HepG2 (cell line): ENCODE measurements around the gene ETNK1. TPM values are rescaled to one million over a fixed set of nuclear protein-coding genes. Genes with fewer than 3 reads are reported as not detected.

Experiments
- ATAC-seq: fragments of 200-7000 bp; cut with Tn5 transposase; 3 replicates; pipeline ENCODE4 v1.9.1; 2020; ENCODE audit warnings: mild to moderate bottlenecking, moderate library complexity
- BruUV-seq: library from RNA; stranded (reverse); fragments of 400-500 nt; replicated peaks from 2 replicates; lab custom pipeline; 2021; lab: Mats Ljungman, UMichigan
- CTCF ChIA-PET: fragments of 300-600 bp; formaldehyde crosslinking; extraction: SDS; loops from one replicate; lab custom pipeline; 2021; ENCODE audit warnings: low total read pairs, inconsistent platforms, low intra/inter-chr PET ratio; lab: Yijun Ruan, JAX
- POLR2A ChIA-PET: fragments of 350-600 bp; sonication (Branson Sonifier 250); formaldehyde crosslinking; loops from one replicate; lab custom pipeline; 2020; ENCODE audit warnings: antibody characterized with exemption, inconsistent platforms; lab: Yijun Ruan, JAX
- DNase-seq: peaks from one replicate; pipeline ENCODE4 v3.0.0-alpha.2; 2015; ENCODE audit warnings: low spot score
- FAIRE-seq: peaks from 3 replicates; lab custom pipeline; 2011; peaks lifted over from hg19 to GRCh38; lab: Jason Lieb, UNC
- H2AFZ ChIP-seq: one replicate; pipeline ENCODE4 v1.6.1; 2011; ENCODE audit warnings: low read length, inconsistent platforms
- H3K27ac ChIP-seq: fragments of 300-600 bp; 3 replicates; pipeline ENCODE4 v1.8.0; 2011; ENCODE audit warnings: mixed run types, mild to moderate bottlenecking, mixed read lengths, low read length, inconsistent platforms; ENCODE audit not compliant: insufficient read depth; ENCODE audit errors: extremely low read length
- H3K27me3 ChIP-seq, 2 experiments: fragments of 200-600 bp in 1 of 2; 2 replicates in 1 of 2; 3 replicates in 1 of 2; pipeline versions ENCODE4 v1.6.0 to v1.8.0; 2011; ENCODE audit warnings: low read length in 2 of 2, mild to moderate bottlenecking in 2 of 2, moderate library complexity in 2 of 2, inconsistent platforms in 1 of 2; ENCODE audit not compliant: insufficient read depth in 2 of 2, control insufficient read depth in 1 of 2
- H3K36me3 ChIP-seq, 2 experiments: fragments of 200-600 bp in 1 of 2; replicated peaks in 1 of 2; 2 replicates in 1 of 2; 3 replicates in 1 of 2; pipeline versions ENCODE4 v1.5.1 to v1.8.0; 2011; ENCODE audit warnings: low read length in 2 of 2, inconsistent platforms in 1 of 2; ENCODE audit not compliant: insufficient read depth in 2 of 2, control insufficient read depth in 1 of 2
- H3K4me1 ChIP-seq: 2 replicates; pipeline ENCODE4 v1.5.1; 2012; ENCODE audit warnings: low read length, inconsistent platforms; ENCODE audit not compliant: insufficient read depth
- H3K4me2 ChIP-seq: 2 replicates; pipeline ENCODE4 v1.6.0; 2011; ENCODE audit warnings: low read depth, low read length, inconsistent platforms
- H3K4me3 ChIP-seq, 3 experiments: fragments of 200-600 bp in 1 of 3; sonication (generic), shearing (Covaris generic) in 1 of 3; replicated peaks in 1 of 3; 2 replicates each; pipeline ENCODE4 v1.5.1; 2011 to 2016; ENCODE audit warnings: low read length in 3 of 3, inconsistent platforms in 2 of 3, low read depth in 2 of 3, mild to moderate bottlenecking in 2 of 3, control low read depth in 1 of 3, mixed read lengths in 1 of 3; ENCODE audit not compliant: insufficient read depth in 1 of 3
- H3K79me2 ChIP-seq: one replicate; pipeline ENCODE4 v1.6.1; 2011; ENCODE audit warnings: low read length, inconsistent platforms; ENCODE audit not compliant: insufficient read depth
- H3K9ac ChIP-seq: 2 replicates; pipeline ENCODE4 v1.6.0; 2011; ENCODE audit warnings: mild to moderate bottlenecking, low read depth, low read length, inconsistent platforms; ENCODE audit not compliant: insufficient read depth
- H3K9me3 ChIP-seq: 2 replicates; pipeline ENCODE4 v1.5.1; 2012; ENCODE audit warnings: mild to moderate bottlenecking, low read length
- H4K20me1 ChIP-seq: 2 replicates; pipeline ENCODE4 v1.6.0; 2011; ENCODE audit warnings: inconsistent platforms, mild to moderate bottlenecking, low read length, moderate library complexity; ENCODE audit not compliant: insufficient read depth
- CCAR2 ChIP-seq: fragments of 200-400 bp; formaldehyde crosslinking; optimal IDR thresholded peaks from 2 replicates; pipeline ENCODE3; 2018; ENCODE audit warnings: low read depth, mild to moderate bottlenecking, low read length, moderate library complexity
- FOSL1 ChIP-seq: sonication (generic); formaldehyde crosslinking; IDR thresholded peaks from 2 replicates; pipeline ENCODE4 v1.9.0; 2021; ENCODE audit warnings: missing genetic modification reagents, borderline replicate concordance
- GPN1 ChIP-seq: sonication (generic); formaldehyde crosslinking; IDR thresholded peaks from 2 replicates; pipeline ENCODE4 v1.5.1; 2020; ENCODE audit warnings: missing genetic modification reagents, borderline replicate concordance
- RFX1 ChIP-seq: fragments of 450-650 bp; IDR thresholded peaks from 2 replicates; pipeline ENCODE4 v1.6.1; 2017
- SP4 ChIP-seq: sonication (generic); formaldehyde crosslinking; IDR thresholded peaks from 2 replicates; pipeline ENCODE4 v1.8.1; 2023; ENCODE audit warnings: mild to moderate bottlenecking, missing genetic modification reagents
- TAF1 ChIP-seq: sonication (generic); formaldehyde crosslinking; IDR thresholded peaks from 2 replicates; pipeline ENCODE4 v1.4.0; 2020; ENCODE audit warnings: missing genetic modification reagents
- ZBTB20 ChIP-seq: sonication (generic); formaldehyde crosslinking; IDR thresholded peaks from 2 replicates; pipeline ENCODE4 v1.8.1; 2023; ENCODE audit warnings: missing genetic modification reagents, low read depth, mild to moderate bottlenecking, borderline replicate concordance
- ZIK1 ChIP-seq: sonication (generic); formaldehyde crosslinking; IDR thresholded peaks from 2 replicates; pipeline ENCODE4 v1.5.0; 2020; ENCODE audit warnings: mild to moderate bottlenecking, low read depth, missing genetic modification reagents, borderline replicate concordance
- ZNF10 ChIP-seq: sonication (generic); formaldehyde crosslinking; IDR thresholded peaks from 2 replicates; pipeline ENCODE4 v1.4.0; 2020; ENCODE audit warnings: mild to moderate bottlenecking, low read depth, missing genetic modification reagents, borderline replicate concordance
- ZNF34 ChIP-seq: sonication (generic); formaldehyde crosslinking; IDR thresholded peaks from 2 replicates; pipeline ENCODE4 v1.4.0; 2020; ENCODE audit warnings: mild to moderate bottlenecking, missing genetic modification reagents, borderline replicate concordance
- ZNF549 ChIP-seq: sonication (generic); formaldehyde crosslinking; IDR thresholded peaks from 2 replicates; pipeline ENCODE4 v1.5.0; 2020; ENCODE audit warnings: missing genetic modification reagents
- ZNF678 ChIP-seq: sonication (generic); formaldehyde crosslinking; IDR thresholded peaks from 2 replicates; pipeline ENCODE4 v1.4.0; 2020; ENCODE audit warnings: mild to moderate bottlenecking, missing genetic modification reagents
- ZNF746 ChIP-seq: sonication (generic); formaldehyde crosslinking; IDR thresholded peaks from 2 replicates; pipeline ENCODE4 v1.8.0; 2022; ENCODE audit warnings: mild to moderate bottlenecking, missing genetic modification reagents
- ZNF747 ChIP-seq: sonication (generic); formaldehyde crosslinking; IDR thresholded peaks from 2 replicates; pipeline ENCODE4 v1.8.1; 2023; ENCODE audit warnings: missing genetic modification reagents, mild to moderate bottlenecking, borderline replicate concordance
- WGBS: methylation state at CpG from one replicate; pipeline ENCODE4 v1.1.6; 2017; ENCODE audit warnings: low lambda C conversion rate; 5-methylcytosine and 5-hydroxymethylcytosine counted together
- in situ Hi-C: cut with HindIII; loops from 2 replicates; pipeline ENCODE4 v1.10.0; 2017; ENCODE audit warnings: low pct_unique_long_range_greater_than_20kb; ENCODE audit not compliant: extremely low pct_ligation_motif_present
- intact Hi-C: fragments of 100-400 bp; cut with micrococcal nuclease; formaldehyde crosslinking; loops from one replicate; pipeline ENCODE4 v1.10.0; 2022; ENCODE audit not compliant: unreplicated experiment
- polyA plus RNA-seq, 8 experiments: library from polyadenylated mRNA; depleted of rRNA in 3 of 8; stranded (reverse) in 7 of 8; unstranded in 1 of 8; fragments of >200 nt; fragmentation: Illumina TruSeq in 4 of 8; extraction: Trizol in 4 of 8; gene quantifications; 2 replicates each; pipeline versions ENCODE4 v1.2.1 to v1.2.3, GENCODE V29; 2011 to 2016; ENCODE audit warnings: low read depth in 4 of 8, missing spikeins in 1 of 8, mixed read lengths in 1 of 8; ENCODE audit not compliant: insufficient read depth in 1 of 8
- total RNA-seq, 5 experiments: library from RNA; depleted of rRNA; stranded (reverse); fragments of >200 nt; fragmentation: Illumina TruSeq; extraction: Trizol; gene quantifications; 2 replicates each; pipeline ENCODE4 v1.2.3, GENCODE V29; 2016; ENCODE audit warnings: low read depth in 1 of 5
- TF ChIP-seq, protein P1 (sequence below): sonication (generic); formaldehyde crosslinking; IDR thresholded peaks from 2 replicates; pipeline ENCODE4 v1.5.0; 2020; ENCODE audit warnings: missing genetic modification reagents, mild to moderate bottlenecking, borderline replicate concordance
- TF ChIP-seq, protein P2 (sequence below): sonication (generic); formaldehyde crosslinking; IDR thresholded peaks from 2 replicates; pipeline ENCODE4 v1.8.0; 2022; ENCODE audit warnings: missing genetic modification reagents, low read depth, mild to moderate bottlenecking, borderline replicate concordance
- TF ChIP-seq, protein P3 (sequence below): sonication (generic); formaldehyde crosslinking; IDR thresholded peaks from 2 replicates; pipeline ENCODE4 v1.5.0; 2020; ENCODE audit warnings: mild to moderate bottlenecking, missing genetic modification reagents, borderline replicate concordance

Gene ETNK1
- total and polyA plus RNA-seq, 2 of the 13 experiments (the other 11 are each of a cell fraction or from before 2014, with no cell fraction given) = 14.4 to 55.7 TPM

DNA sequence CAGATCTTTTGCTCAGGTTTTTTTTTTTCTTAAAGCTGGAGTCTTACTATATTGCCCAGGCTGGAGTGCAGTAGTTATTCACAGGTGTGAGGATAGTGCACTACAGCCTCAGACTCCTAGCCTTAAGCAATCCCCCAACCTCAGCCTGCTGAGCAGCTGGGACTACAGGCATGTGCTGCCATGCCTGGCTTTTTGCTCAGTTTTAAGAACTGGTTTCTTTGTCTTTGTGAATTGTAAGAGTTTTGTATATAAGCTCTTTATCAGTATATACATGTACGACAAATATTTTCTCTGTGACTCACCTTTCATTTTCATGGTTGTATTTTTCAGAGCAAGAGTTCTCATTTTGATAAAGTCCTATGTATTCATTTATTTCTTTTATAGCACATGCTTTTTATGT lies 47.3 kb upstream of the ETNK1 start:
- POLR2A ChIA-PET = no interaction called here
- in situ Hi-C loops = no loop called here

More for the DNA sequence above, 47.3 kb upstream of the ETNK1 start:
- no TSS peak for BruUV-seq
- Histone ChIP-seq H3K36me3 (no peaks in the 10 kb centered on the region), H3K27ac (no peak overlapping the region), H3K4me1 (no peaks in the 10 kb centered on the region), H3K4me2 (no peak overlapping the region), H3K27me3 (no peaks in the 10 kb centered on the region; a peak in 1 of 5 replicates), H4K20me1 (no peaks in the 10 kb centered on the region), H3K4me3 (no peak overlapping the region), H3K79me2 (no peaks in the 10 kb centered on the region), H3K9ac (no peak overlapping the region), H2AFZ (no peak overlapping the region), H3K9me3 (no peaks in the 10 kb centered on the region)
- FAIRE-seq = no peak
- CTCF ChIA-PET = no interaction called here
- DNase-seq = no peak
- ATAC-seq = no peak
- TF ChIP-seq FOSL1 (CRISPR knock-in tag) (no peak), ZNF549 (CRISPR knock-in tag) (no peak), ZNF678 (CRISPR knock-in tag) (no peak), ZNF747 (CRISPR knock-in tag) (no peak), ZBTB20 (no peak), ZIK1 (CRISPR knock-in tag) (no peak), GPN1 (CRISPR knock-in tag) (no peak), ZNF10 (CRISPR knock-in tag) (no peak), TAF1 (CRISPR knock-in tag) (no peak), RFX1 (no peak), SP4 (CRISPR knock-in tag) (no peak), CCAR2 (no peak), ZNF34 (CRISPR knock-in tag) (no peak), ZNF746 (no peak)
- TF ChIP-seq, protein P1, sequence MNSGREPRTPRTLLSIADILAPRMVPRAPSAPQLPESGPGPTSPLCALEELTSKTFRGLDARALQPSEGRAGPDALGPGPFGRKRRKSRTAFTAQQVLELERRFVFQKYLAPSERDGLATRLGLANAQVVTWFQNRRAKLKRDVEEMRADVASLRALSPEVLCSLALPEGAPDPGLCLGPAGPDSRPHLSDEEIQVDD (CRISPR knock-in tag) = no peak
- TF ChIP-seq, protein P2, sequence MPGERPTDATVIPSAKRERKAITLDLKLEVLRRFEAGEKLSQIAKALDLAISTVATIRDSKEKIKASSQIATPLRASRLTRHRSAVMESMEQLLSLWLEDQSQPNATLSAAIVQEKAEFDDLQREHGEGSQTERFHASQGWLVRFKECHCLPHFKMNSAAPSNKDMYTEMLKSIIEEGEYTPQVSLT (CRISPR knock-in tag) = no peak
- TF ChIP-seq, protein P3, sequence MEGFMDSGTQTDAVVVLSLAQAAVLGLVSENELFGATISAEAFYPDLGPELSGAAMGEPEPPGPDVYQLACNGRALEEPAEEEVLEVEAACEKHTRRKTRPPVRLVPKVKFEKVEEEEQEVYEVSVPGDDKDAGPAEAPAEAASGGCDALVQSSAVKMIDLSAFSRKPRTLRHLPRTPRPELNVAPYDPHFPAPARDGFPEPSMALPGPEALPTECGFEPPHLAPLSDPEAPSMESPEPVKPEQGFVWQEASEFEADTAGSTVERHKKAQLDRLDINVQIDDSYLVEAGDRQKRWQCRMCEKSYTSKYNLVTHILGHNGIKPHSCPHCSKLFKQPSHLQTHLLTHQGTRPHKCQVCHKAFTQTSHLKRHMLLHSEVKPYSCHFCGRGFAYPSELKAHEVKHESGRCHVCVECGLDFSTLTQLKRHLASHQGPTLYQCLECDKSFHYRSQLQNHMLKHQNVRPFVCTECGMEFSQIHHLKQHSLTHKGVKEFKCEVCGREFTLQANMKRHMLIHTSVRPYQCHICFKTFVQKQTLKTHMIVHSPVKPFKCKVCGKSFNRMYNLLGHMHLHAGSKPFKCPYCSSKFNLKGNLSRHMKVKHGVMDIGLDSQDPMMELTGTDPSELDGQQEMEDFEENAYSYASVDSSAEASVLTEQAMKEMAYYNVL = no peak
- 33% methylated on average over 1 of the region's 1 CpG for WGBS
- intact Hi-C loops = no loop called here
